HG03159 (cell line): ENCODE measurements around the gene GNAS-AS1.

Source experiments
- ATAC-seq: cut with Tn5 transposase; IDR thresholded peaks from one replicate; pipeline ENCODE4 v1.9.1; 2021; ENCODE audit warnings: mild to moderate bottlenecking, moderate library complexity; ENCODE audit not compliant: unreplicated experiment

Gene GNAS-AS1

DNA sequence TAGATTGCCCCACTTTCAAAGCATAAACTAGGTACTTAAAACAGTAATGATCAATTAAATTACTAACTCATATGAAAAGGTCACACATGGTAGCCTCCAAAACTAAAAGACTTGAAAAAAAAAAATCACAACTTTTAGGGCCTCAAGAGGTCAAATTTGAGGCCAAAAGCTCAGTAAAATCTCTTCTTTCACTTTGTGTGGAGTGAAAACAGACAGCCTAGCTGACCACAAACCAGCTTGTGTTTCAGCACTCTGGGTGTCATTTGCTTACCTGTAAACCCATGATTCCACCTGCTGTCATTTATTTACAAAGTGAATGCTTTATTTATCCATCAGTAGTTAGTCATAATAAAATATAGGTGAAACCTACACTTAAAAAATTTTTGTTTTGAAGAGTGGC is 35.8 kb upstream of the GNAS-AS1 start:
- ATAC-seq, result no peak

GRCh38 chr20:58884966-58885365 is 34.3 kb upstream of the GNAS-AS1 start:
- ATAC-seq, result no peak

- ATAC-seq, result no peak
These were observed 32.6 kb upstream of the GNAS-AS1 start for GRCh38 chr20:58883241-58883691.

- ATAC-seq, result no peak
These were observed 32.0 kb upstream of the GNAS-AS1 start for GRCh38 chr20:58882704-58883089.

DNA sequence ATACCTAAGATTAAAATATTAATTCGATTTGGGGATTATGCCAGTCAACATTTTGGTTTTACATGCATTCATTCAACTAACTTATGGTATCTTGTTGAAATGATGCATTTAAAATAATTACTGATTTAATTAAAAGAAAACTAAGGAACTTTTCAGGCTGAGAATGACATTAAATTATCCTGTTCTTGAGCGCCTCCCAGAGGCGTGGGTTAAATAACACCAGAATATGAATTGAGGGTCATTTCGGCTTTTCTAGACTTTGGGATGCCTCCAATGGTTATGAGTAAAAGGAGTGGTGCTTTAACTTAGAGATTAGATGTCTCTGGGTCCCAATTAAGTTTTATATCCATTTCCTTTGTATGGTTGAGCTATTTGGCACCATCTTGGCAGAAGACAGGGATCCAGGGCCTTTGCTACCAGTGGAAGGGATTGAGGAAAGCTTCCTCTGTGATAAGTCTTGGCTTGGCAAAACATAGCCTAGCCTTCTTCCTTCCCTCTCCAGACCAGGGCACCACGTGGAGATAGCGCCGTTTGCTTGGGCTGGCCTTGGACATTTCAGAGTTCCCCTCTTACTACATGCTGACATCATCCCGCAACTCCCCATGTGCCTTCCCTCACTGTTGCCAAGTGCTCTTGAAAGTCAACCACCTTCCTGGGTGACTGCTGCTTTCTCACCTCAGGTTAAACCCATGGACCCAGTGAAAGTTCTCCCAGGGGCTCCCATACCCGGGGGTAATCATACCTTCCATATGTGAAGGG is 30.5 kb upstream of the GNAS-AS1 start:
- ATAC-seq, result no peak

DNA sequence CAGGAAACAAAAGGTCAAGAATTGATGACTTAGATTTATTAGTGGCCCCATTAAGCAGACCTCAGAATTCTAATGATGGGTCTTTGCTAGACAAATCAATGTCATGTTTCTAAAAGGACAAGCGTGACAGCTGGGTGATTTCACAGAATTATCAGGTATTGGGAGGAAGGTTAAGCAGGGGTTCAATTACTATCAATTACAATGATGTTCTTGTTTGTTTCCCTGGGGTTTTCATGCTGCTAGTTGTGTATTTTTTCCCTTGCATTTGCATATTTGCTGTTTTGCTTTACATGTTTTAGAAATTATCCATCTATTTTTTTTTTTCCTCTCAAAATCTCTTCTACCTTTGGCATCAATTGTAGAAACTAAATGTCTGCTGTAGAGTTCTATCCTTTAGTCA is 29.7 kb upstream of the GNAS-AS1 start:
- ATAC-seq, result no peak

- ATAC-seq, result no peak
These were observed 27.7 kb upstream of the GNAS-AS1 start for GRCh38 chr20:58878399-58878798.

DNA sequence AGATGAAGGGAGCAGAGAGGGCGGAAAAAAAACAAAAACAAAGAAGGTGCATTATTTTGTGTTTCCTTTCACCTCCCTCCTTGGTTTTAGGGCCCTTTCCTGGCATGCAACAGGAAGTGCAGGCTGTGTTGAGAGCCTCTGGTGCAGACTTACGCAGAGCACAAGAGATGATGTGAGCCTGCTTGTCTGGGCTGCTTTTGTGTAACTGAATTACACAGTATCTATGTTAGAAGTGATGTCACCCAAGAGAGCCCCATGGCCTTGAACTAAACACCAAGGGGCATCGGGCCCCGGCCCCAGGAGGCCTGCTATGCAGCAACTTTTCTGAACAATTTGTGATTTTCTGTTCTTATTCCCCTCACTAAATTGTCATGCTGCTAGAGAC is 27.3 kb upstream of the GNAS-AS1 start:
- no peak for ATAC-seq

GRCh38 chr20:58877050-58877975 is 26.6 kb upstream of the GNAS-AS1 start:
- no peak for ATAC-seq

DNA sequence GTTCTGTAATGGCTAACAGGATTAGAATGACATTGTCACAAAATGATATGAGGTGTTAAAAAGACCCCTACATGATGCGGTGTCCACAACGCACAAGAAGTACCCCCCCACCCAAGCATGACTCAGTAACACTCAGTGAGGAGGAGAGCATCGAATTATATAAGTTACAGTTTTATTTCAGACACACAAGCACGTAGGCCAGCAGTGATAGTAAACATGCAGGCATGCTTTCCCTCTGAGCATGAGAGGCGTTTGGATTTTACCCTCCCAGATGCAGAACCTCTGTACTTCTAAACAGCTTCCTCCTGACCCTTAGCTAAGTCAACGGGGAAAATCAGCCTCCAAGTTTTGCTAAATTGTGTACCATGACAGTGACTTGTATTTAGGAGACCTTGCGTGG is 25.7 kb upstream of the GNAS-AS1 start:
- ATAC-seq, result no peak

GRCh38 chr20:58875541-58876134 is 24.9 kb upstream of the GNAS-AS1 start:
- ATAC-seq, result no peak

DNA sequence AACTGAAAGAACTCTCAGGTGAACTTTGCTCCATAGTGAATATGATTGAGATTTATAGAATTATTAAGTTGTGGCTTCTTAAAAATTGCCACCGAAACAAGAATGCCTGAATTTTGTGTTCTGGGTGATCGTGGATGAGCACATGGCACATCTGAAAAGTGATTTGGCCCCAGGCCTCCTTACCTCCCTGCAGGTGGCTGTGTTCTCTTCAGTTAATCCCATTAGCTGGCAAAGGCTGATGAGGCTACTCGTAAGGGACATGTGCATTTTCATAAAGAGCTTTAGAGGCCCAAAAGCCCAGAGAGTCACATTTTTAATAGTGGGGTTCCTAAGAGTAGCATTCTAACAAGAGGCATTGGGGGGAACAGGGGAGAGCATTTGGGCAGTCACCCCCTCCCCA is 24.4 kb upstream of the GNAS-AS1 start:
- ATAC-seq, result no peak

DNA sequence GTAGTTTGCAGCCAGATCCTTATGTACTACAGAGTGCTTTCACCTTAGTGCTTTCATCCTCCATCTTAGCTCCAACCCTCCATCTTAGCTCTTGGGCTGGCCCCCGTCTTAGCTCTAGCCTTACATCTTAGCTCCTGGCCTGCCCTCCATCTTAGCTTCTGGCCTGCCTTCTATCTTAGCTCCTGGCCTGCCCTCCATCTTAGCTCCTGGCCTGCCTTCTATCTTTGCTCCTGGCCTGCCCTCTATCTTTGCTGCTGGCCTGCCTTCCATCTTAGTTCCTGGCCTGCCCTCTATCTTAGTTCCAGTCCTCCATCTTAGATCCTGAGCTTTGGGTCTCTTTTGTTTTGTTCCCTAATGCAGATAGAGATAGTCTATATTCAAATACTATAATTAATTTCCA is 23.8 kb upstream of the GNAS-AS1 start:
- ATAC-seq, result no peak

- no peak for ATAC-seq
These were observed 20.9 kb upstream of the GNAS-AS1 start for GRCh38 chr20:58871533-58872102.

DNA sequence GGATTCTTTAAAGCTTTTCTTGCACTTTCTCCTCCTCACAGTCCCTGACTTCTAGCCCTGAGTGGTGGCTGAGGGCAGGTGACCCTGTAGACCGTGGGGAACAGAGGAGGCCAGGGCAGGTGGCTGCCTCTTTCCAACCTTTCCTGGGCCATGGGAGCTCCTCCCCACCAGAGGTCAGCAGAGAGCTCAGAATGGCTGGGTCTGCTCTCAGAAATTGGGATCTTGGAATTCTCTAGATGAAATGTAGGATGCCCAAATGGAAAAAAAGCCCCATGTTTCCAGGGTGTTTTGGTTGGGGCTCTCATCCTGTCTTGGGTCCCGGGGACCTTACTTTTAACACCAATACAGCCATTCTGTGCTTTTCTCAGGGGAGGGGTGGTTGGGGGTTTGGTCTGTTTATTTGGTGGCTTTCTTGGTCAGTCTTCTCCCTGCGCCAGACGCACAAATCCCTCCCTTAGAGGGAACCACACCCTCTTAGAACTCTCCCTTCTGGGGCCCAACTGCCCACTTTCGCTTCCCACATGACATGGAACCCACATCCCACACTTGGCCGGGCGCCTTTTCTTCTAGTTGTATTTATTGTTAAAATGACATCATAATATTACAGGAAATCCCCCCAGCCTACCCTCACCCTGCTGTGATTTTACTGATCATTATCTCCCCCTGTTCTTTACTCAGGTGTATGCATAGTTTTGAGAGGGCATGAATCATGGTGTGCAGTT is 19.8 kb upstream of the GNAS-AS1 start:
- no peak for ATAC-seq

GRCh38 chr20:58869662-58870227 is 19.0 kb upstream of the GNAS-AS1 start:
- ATAC-seq, result no peak

- ATAC-seq, result no peak
These were observed 18.1 kb upstream of the GNAS-AS1 start for GRCh38 chr20:58868795-58869194.

- no peak for ATAC-seq
These were observed 16.5 kb upstream of the GNAS-AS1 start for GRCh38 chr20:58867211-58867610.

DNA sequence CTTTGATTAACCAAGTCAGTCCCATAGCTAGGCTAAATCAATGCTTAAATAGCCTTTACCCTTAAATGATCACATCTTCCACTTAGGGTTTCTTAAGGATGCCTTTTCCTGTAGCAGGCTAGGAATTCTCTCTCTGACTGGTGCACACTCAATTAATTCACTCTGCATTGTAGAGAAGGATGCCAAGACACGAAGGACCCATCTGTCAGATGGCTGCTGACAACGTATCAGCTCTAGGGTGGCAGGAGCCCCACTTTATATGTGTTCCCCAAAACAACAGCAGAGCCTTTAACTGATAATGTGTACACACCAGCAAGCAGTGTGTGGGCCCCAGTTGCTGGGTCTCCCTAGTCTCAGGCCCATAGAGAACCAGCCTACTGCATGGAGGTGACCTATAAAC is 15.1 kb upstream of the GNAS-AS1 start:
- ATAC-seq, result no peak

DNA sequence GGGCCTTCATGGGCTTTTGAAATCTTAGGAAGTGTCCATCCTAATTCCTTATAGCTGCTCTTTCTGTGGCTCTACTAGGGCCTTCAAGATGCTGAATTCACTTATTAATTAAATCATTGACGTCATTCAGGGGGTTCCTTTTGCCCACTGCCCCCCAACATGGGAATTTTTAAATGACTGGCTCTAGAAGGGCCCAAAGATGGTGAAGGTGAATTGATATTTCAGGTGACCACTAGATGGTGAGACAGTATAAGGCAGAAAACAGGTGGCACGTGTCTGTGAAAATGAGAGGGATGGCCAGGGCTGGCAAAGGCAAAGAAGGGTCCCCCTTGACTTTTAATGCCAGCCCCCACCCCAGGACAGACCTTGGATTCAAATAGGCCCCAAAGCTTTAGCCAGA is 13.6 kb upstream of the GNAS-AS1 start:
- ATAC-seq, result no peak
